ENCODE results near the gene TRIM58.

Gene TRIM58

GRCh38 chr1:247857069-247857984 lies at the start of gene TRIM58:
Gene TRIM58, plus strand, starts transcription at chr1:247857187. Its CDS starts 60 bp downstream, at chr1:247857247.
- DNase-seq (ENCODE audit: low read depth in 3 of 3) = peak in 1 of 3 experiments; percentile 25

- no peak for DNase-seq (ENCODE audit: low read depth in 3 of 3)
These were observed 44.4 kb upstream of the TRIM58 start for GRCh38 chr1:247812637-247813036.

- no peak for DNase-seq (ENCODE audit: low read depth in 3 of 3)
These were observed 34.9 kb upstream of the TRIM58 start for GRCh38 chr1:247822060-247822459.

- DNase-seq (ENCODE audit: low read depth in 3 of 3) = no peak
These were observed 33.0 kb upstream of the TRIM58 start, which contains the start of gene OR14A16 for GRCh38 chr1:247824023-247824422. Gene OR14A16, minus strand, starts transcription at chr1:247824119. Its CDS starts 8,390 bp downstream, at chr1:247815729.

- no peak for DNase-seq (ENCODE audit: low read depth in 3 of 3)
These were observed 31.6 kb upstream of the TRIM58 start for GRCh38 chr1:247825362-247825761.

GRCh38 chr1:247829656-247830055 lies 27.3 kb upstream of the TRIM58 start:
- no peak for DNase-seq (ENCODE audit: low read depth in 3 of 3)

GRCh38 chr1:247833601-247834000 lies 23.4 kb upstream of the TRIM58 start:
- DNase-seq (ENCODE audit: low read depth in 3 of 3) = no peak

GRCh38 chr1:247840818-247841217 lies 16.2 kb upstream of the TRIM58 start:
- no peak for DNase-seq (ENCODE audit: low read depth in 3 of 3)

- no peak for DNase-seq (ENCODE audit: low read depth in 3 of 3)
These were observed 15.2 kb upstream of the TRIM58 start, which contains the start of gene OR11L1 for GRCh38 chr1:247841796-247842195. Gene OR11L1, minus strand, starts transcription at chr1:247841896. Its CDS starts 0 bp downstream, at chr1:247841896.

- DNase-seq (ENCODE audit: low read depth in 3 of 3) = no peak
These were observed 13.6 kb upstream of the TRIM58 start for GRCh38 chr1:247843411-247843810.

- DNase-seq (ENCODE audit: low read depth in 3 of 3) = no peak
These were observed 11.8 kb upstream of the TRIM58 start for GRCh38 chr1:247845011-247845692.

- no peak for DNase-seq (ENCODE audit: low read depth in 3 of 3)
These were observed 11.3 kb upstream of the TRIM58 start for GRCh38 chr1:247845693-247846017.

- no peak for DNase-seq (ENCODE audit: low read depth in 3 of 3)
These were observed 8.6 kb upstream of the TRIM58 start for GRCh38 chr1:247848346-247848745.

GRCh38 chr1:247849616-247850015 lies 7.4 kb upstream of the TRIM58 start:
- no peak for DNase-seq (ENCODE audit: low read depth in 3 of 3)

- no peak for DNase-seq (ENCODE audit: low read depth in 3 of 3)
These were observed 2.0 kb upstream of the TRIM58 start for GRCh38 chr1:247854899-247855545.

- no peak for DNase-seq (ENCODE audit: low read depth in 3 of 3)
These were observed 1.1 kb upstream of the TRIM58 start for GRCh38 chr1:247855911-247856310.

GRCh38 chr1:247857985-247858619 lies 1.1 kb downstream of the TRIM58 start:
- DNase-seq (ENCODE audit: low read depth in 3 of 3) = no peak

GRCh38 chr1:247862756-247863155 lies 5.8 kb downstream of the TRIM58 start:
- no peak for DNase-seq (ENCODE audit: low read depth in 3 of 3)

- no peak for DNase-seq (ENCODE audit: low read depth in 3 of 3)
These were observed 7.7 kb downstream of the TRIM58 start for GRCh38 chr1:247864644-247865043.

- DNase-seq (ENCODE audit: low read depth in 3 of 3) = no peak
These were observed 8.4 kb downstream of the TRIM58 start for GRCh38 chr1:247865416-247865815.

- no peak for DNase-seq (ENCODE audit: low read depth in 3 of 3)
These were observed 26.4 kb downstream of the TRIM58 start for GRCh38 chr1:247883346-247883745.
